ENCODE measurements around the gene PRIM2. TPM values are rescaled to one million over a fixed set of nuclear protein-coding genes. Genes with fewer than 3 reads are reported as not detected.
"Not testable (repeated sequence)": the region's sequence is repeated elsewhere in the genome, so short reads cannot be mapped to it uniquely, and the experiment has no call there.

Gene PRIM2
- total RNA-seq, 1 experiment from 2014 or later = 132 TPM

- in situ Hi-C loops (cut with HindIII; ENCODE audit: low sequenced_read_pairs); DNase-seq (ENCODE audit: low spot score): not testable (repeated sequence)
Observed at GRCh38 chr6:57350443-57350842, 33.0 kb downstream of the PRIM2 start.

GRCh38 chr6:57352596-57352995 is 35.2 kb downstream of the PRIM2 start:
- DNase-seq (ENCODE audit: low spot score); in situ Hi-C loops (cut with HindIII; ENCODE audit: low sequenced_read_pairs): not testable (repeated sequence)

DNA sequence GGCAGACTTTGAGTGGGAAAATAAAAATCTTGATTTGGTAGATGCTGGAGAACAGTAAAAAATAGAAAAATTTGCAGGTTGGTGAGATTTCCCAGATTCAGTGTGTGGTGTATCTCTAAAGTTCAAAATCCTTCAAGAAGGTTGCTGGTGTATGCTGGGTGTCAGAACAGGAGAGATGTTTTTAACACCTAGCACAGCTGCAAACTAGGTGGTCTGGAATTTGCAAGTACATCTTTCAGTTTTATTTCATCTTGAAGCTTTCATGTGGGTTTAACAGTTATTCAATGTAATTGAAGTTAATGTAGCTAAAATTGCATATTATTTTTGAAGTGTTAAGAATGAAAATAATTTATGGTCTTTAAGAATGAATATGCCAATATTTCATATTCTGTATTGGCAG is 40.9 kb downstream of the PRIM2 start:
- DNase-seq (ENCODE audit: low spot score); in situ Hi-C loops (cut with HindIII; ENCODE audit: low sequenced_read_pairs): not testable (repeated sequence)

DNA sequence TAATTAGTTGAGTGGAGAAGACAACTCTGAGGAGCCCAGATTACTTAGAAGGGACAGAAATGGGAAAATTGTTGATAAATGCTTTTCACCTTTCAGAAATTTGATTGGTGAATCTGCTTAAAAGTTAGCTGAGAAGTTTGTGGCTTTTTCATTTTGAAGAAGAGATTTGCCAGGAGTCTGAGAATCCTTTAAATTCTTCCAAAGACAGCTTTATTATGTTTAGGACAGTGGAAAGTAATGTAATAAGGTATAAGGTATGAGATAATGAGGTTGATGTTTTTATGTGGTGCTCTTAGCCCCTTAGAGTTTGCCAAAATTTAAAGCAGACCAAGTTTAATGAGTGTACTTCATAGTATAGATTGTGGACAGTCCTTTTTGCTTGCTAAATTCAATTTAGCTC is 42.3 kb downstream of the PRIM2 start:
- DNase-seq (ENCODE audit: low spot score); in situ Hi-C loops (cut with HindIII; ENCODE audit: low sequenced_read_pairs): not testable (repeated sequence)

GRCh38 chr6:57362340-57362739 is 44.9 kb downstream of the PRIM2 start:
- DNase-seq (ENCODE audit: low spot score); in situ Hi-C loops (cut with HindIII; ENCODE audit: low sequenced_read_pairs): not testable (repeated sequence)

- DNase-seq (ENCODE audit: low spot score); in situ Hi-C loops (cut with HindIII; ENCODE audit: low sequenced_read_pairs): not testable (repeated sequence)
Observed at GRCh38 chr6:57365076-57365583, 47.7 kb downstream of the PRIM2 start.

DNA sequence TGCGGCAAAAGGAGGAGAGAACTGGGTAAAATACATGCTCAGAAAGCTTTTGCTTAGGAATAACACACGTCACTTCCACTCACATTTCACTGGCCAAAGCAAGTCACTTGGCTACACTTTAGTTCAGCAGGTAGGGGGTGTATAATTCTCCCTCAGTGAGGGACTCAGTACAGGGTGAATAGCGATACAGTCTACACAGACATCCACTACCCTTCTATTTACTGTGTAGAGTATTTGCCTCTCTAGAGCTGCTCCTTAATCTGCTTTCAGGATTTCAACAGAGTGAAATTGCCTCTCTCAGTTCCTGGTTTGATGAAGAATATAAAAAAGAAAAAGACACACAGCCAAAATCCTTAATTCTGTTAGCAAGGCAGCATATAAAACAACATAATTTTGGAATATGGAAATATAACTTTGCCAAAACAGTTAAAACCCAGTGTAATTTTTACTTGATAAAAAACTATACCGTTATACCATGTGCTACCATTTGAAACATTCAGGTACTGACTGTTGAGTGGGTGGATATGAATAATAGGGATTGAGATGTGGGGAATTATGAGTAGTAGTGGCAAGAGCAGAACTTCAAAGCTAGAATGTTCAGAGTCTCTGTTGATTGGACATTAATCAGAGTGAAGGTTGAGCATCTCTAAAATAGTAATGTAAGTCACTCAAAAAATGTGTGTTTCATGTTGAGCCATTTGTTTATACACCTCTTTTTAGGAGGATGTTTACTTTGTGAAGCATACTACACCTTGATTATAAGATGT is 51.7 kb downstream of the PRIM2 start:
- in situ Hi-C loops (cut with HindIII; ENCODE audit: low sequenced_read_pairs); DNase-seq (ENCODE audit: low spot score): not testable (repeated sequence)

DNA sequence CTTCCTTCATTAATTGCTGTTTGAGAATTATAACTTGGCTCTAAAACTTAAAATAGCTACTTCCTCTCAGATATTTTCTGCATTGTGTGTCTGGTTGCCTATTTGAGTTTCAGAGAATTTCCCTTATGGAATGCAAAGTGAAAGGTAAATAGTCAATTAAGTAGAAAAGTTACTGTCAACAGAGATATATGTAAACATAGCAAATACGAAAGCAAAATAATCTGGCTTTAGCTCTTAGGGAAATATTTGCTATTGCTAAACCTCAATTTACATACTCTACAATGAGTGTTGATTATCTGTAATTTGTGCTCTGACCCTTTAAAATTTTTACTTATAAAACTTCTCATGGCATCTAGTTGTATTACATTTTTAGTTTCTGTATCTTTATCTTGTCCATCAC is 54.3 kb downstream of the PRIM2 start:
- DNase-seq (ENCODE audit: low spot score); in situ Hi-C loops (cut with HindIII; ENCODE audit: low sequenced_read_pairs): not testable (repeated sequence)

DNA sequence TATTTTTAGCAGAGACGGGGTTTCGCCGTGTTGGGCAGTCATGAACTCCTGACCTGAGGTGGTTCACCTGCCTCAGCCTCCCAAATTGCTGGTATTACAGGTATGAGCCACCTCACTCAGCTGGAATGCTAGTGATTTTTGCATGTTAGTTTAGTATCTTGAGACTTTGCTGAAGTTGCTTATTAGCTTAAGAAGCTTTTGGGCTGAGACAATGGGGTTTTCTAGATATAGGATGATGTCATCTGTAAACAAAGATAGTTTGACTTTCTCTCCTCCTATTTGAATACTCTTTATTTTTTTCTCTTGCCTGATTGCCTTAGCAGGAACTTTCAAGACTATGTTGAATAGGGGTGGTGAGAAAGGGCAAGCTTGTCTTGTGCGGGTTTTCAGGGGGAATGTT is 57.3 kb downstream of the PRIM2 start:
- in situ Hi-C loops (cut with HindIII; ENCODE audit: low sequenced_read_pairs); DNase-seq (ENCODE audit: low spot score): not testable (repeated sequence)

DNA sequence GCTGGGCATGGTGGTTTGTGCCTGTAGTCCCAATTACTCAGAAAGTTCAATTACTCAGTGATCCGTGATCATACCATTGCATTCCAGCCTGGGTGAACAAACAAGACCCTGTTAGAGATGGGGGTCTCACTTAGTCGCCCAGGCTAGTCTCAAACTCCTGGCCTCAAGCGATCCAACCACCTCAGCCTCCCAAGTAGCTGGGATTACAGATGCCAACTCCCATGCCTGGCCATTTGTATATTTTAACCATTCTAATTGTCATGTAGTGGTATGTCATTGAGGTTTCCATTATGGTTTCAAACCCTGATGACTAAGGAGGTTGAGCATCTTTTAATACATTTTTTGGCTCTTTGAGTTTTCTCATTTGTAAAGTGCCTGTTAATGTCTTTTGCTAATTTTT is 58.7 kb downstream of the PRIM2 start:
- in situ Hi-C loops (cut with HindIII; ENCODE audit: low sequenced_read_pairs); DNase-seq (ENCODE audit: low spot score): not testable (repeated sequence)

DNA sequence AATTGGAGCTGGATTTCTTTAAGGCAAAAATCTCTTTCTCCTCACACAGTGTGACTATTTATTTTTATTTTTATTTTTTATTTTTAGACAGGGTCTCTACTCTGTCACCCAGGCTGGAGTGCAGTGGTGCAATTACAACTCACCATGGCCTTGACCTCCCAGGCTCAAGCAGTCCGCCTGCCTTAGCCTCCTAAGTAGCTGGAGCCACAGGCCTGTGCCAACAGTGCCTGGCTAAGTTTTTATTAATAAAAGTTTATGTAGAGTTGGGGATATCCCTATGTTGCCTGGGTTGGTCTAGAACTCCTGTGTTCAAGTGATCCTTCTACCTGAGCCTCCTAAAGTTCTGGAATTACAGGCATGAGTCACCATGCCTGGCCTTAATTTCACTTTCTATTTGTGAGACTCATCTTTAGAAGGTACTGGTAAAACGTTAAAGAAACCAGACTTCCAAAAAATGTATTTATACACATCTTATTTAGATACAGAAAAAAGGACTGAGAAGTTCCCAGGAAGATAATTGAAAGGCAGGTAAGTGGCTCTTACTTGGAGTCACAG is 71.7 kb downstream of the PRIM2 start:
- in situ Hi-C loops (cut with HindIII; ENCODE audit: low sequenced_read_pairs); DNase-seq (ENCODE audit: low spot score): not testable (repeated sequence)

GRCh38 chr6:57390818-57391217 is 73.4 kb downstream of the PRIM2 start:
- in situ Hi-C loops (cut with HindIII; ENCODE audit: low sequenced_read_pairs); DNase-seq (ENCODE audit: low spot score): not testable (repeated sequence)

GRCh38 chr6:57392047-57392446 is 74.6 kb downstream of the PRIM2 start:
- DNase-seq (ENCODE audit: low spot score); in situ Hi-C loops (cut with HindIII; ENCODE audit: low sequenced_read_pairs): not testable (repeated sequence)

DNA sequence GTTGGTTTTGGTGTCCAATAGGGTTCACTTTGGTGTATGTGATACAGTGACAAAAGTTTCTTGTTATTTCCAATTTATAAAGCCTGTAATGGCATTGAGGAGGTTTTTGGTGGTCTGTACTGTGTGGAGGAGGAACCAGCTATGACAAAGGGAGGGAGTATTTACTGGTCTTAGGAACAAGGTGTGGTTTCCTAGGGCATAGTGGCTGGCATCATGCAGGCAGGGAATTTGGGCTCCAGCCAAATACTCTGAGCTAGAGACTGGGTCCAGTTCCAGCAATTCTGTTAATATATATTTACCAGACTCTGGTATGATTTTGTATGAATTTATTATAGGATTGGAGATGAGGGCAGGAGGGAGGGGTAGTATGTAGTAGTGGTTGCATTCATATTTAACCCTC is 101.9 kb downstream of the PRIM2 start:
- in situ Hi-C loops (cut with HindIII; ENCODE audit: low sequenced_read_pairs) = not testable (repeated sequence)
- peak; percentile 21 for DNase-seq (ENCODE audit: low spot score)

GRCh38 chr6:57421503-57421902 is 104.1 kb downstream of the PRIM2 start:
- DNase-seq (ENCODE audit: low spot score) = no peak
- in situ Hi-C loops (cut with HindIII; ENCODE audit: low sequenced_read_pairs) = no loop called here

GRCh38 chr6:57423468-57423867 is 106.0 kb downstream of the PRIM2 start:
- peak; percentile 65 for DNase-seq (ENCODE audit: low spot score)
- in situ Hi-C loops (cut with HindIII; ENCODE audit: low sequenced_read_pairs) = no loop called here

- in situ Hi-C loops (cut with HindIII; ENCODE audit: low sequenced_read_pairs); DNase-seq (ENCODE audit: low spot score): not testable (repeated sequence)
Observed at GRCh38 chr6:57431742-57432141, 114.3 kb downstream of the PRIM2 start.

- no peak for DNase-seq (ENCODE audit: low spot score)
- in situ Hi-C loops (cut with HindIII; ENCODE audit: low sequenced_read_pairs) = no loop called here
Observed at GRCh38 chr6:57432157-57432556, 114.7 kb downstream of the PRIM2 start.

DNA sequence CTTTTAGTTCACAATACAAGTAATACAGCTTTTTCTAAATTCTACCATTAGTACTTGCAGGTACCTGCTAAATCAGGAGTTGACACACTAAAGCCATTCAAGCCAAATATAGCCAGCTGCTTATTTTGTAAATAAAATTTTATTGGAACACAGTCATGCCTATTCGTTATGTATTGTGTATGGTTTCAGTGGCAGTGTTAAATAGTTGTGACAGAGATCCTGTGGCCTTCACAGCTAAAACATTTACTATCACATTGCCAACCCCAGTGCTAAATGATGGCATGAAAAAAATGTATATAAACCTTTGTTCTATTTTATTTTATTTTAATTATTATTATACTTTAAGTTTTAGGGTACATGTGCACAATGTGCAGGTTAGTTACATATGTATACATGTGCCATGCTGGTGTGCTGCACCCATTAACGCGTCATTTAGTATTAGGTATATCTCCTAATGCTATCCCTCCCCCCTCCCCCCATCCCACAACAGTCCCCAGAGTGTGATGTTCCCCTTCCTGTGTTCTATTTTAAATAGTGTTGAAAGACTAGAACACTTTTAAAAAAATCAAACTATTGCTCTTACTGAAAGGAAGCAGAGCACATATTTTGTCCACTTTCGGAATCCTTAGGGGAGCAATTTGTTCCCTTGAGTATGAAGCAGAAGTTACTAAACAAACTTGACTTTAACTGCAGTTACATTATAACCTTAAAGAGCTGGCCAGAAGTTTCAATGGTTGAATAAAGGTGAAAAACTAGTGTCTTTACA is 115.7 kb downstream of the PRIM2 start:
- in situ Hi-C loops (cut with HindIII; ENCODE audit: low sequenced_read_pairs) = no loop called here
- no peak for DNase-seq (ENCODE audit: low spot score)

- DNase-seq (ENCODE audit: low spot score); in situ Hi-C loops (cut with HindIII; ENCODE audit: low sequenced_read_pairs): not testable (repeated sequence)
Observed at GRCh38 chr6:57433790-57434189, 116.4 kb downstream of the PRIM2 start.
